Progenitor cell of endocrine pancreas (in vitro differentiated cells): Measurements from ENCODE around the gene ADGRA1. TPM values are rescaled to one million over a fixed set of nuclear protein-coding genes. Genes with fewer than 3 reads are reported as not detected.

Experiments used
- DNase-seq: peaks from one replicate; pipeline ENCODE4 v3.0.0; 2021; ENCODE audit warnings: low spot score; ENCODE audit not compliant: unreplicated experiment
- H3K27ac Mint-ChIP-seq: 2 replicates; pipeline ENCODE4 v1.8.0; 2021; ENCODE audit warnings: mild to moderate bottlenecking, moderate library complexity, mixed read lengths
- H3K27me3 Mint-ChIP-seq: 2 replicates; pipeline ENCODE4 v1.8.0; 2021; ENCODE audit warnings: mixed read lengths
- H3K36me3 Mint-ChIP-seq: 2 replicates; pipeline ENCODE4 v1.8.0; 2022; ENCODE audit warnings: mixed read lengths; ENCODE audit not compliant: insufficient read depth
- H3K4me1 Mint-ChIP-seq: 2 replicates; pipeline ENCODE4 v1.8.0; 2021; ENCODE audit warnings: low read depth, mixed read lengths
- H3K4me3 Mint-ChIP-seq: 2 replicates; pipeline ENCODE4 v1.8.0; 2021; ENCODE audit warnings: low read depth, mild to moderate bottlenecking, moderate library complexity, mixed read lengths
- H3K9me3 Mint-ChIP-seq: 2 replicates; pipeline ENCODE4 v1.8.0; 2021; ENCODE audit warnings: low read depth, mixed read lengths
- total RNA-seq: library from RNA; stranded (reverse); gene quantifications from 2 replicates; pipeline ENCODE4 v1.2.1, GENCODE V29; 2021
- TF ChIP-seq, protein P1 (sequence below): fragments of 200-600 bp; sonication (generic); IDR thresholded peaks from one replicate; pipeline ENCODE4 v1.5.0; 2021; ENCODE audit warnings: antibody characterized with exemption, mild to moderate bottlenecking; ENCODE audit not compliant: unreplicated experiment

ADGRA1 gene
- total RNA-seq, 1 donor from 2014 or later, result 1.2 TPM

DNA sequence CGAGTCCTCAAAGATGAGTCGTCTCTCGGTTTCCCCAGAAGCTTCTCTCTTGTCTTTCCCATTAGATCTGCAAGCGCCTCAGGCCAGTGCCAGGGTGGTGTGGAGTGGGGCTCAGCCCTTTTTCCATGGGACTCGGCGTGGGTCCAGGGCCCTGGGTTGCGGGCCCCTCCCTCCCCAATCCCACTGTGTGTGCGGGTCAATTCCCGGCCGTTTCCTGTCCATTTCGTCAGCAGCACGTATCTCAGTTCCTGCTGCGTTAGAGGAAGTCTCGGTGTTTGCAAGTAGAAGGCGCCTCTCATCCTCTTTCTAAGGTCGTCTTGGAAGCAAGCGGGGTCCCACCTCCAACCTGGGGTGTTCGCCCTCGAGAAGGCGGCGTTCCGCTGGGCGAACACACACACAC, 25.1 kb upstream of the ADGRA1 start:
- Mint-ChIP-seq H3K4me3 (no peak overlapping the region), H3K27me3 (peaks cover 13% of the 10 kb centered on the region), H3K4me1 (no peaks in the 10 kb centered on the region), H3K9me3 (no peaks in the 10 kb centered on the region), H3K36me3 (no peaks in the 10 kb centered on the region), H3K27ac (no peak overlapping the region)
- TF ChIP-seq, protein P1, sequence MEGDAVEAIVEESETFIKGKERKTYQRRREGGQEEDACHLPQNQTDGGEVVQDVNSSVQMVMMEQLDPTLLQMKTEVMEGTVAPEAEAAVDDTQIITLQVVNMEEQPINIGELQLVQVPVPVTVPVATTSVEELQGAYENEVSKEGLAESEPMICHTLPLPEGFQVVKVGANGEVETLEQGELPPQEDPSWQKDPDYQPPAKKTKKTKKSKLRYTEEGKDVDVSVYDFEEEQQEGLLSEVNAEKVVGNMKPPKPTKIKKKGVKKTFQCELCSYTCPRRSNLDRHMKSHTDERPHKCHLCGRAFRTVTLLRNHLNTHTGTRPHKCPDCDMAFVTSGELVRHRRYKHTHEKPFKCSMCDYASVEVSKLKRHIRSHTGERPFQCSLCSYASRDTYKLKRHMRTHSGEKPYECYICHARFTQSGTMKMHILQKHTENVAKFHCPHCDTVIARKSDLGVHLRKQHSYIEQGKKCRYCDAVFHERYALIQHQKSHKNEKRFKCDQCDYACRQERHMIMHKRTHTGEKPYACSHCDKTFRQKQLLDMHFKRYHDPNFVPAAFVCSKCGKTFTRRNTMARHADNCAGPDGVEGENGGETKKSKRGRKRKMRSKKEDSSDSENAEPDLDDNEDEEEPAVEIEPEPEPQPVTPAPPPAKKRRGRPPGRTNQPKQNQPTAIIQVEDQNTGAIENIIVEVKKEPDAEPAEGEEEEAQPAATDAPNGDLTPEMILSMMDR, result no peak
- no peak for DNase-seq

- H3K27ac Mint-ChIP-seq, result no peak overlapping the region
These were observed 20.3 kb upstream of the ADGRA1 start for GRCh38 chr10:133067149-133068105.

GRCh38 chr10:133068111-133069032, 19.4 kb upstream of the ADGRA1 start:
- Mint-ChIP-seq H3K27ac (no peak overlapping the region), H3K4me1 (no peaks in the 10 kb centered on the region), H3K4me3 (no peak overlapping the region), H3K36me3 (no peaks in the 10 kb centered on the region), H3K27me3 (peaks cover 11% of the 10 kb centered on the region), H3K9me3 (no peaks in the 10 kb centered on the region)
- TF ChIP-seq, protein P1, result no peak
- DNase-seq, result no peak

More at GRCh38 chr10:133067149-133068105, 20.3 kb upstream of the ADGRA1 start:
- Mint-ChIP-seq H3K4me1 (no peaks in the 10 kb centered on the region), H3K36me3 (no peaks in the 10 kb centered on the region), H3K9me3 (no peaks in the 10 kb centered on the region), H3K27me3 (peaks cover 11% of the 10 kb centered on the region), H3K4me3 (no peak overlapping the region)
- DNase-seq, result no peak
- TF ChIP-seq, protein P1, result no peak

DNA sequence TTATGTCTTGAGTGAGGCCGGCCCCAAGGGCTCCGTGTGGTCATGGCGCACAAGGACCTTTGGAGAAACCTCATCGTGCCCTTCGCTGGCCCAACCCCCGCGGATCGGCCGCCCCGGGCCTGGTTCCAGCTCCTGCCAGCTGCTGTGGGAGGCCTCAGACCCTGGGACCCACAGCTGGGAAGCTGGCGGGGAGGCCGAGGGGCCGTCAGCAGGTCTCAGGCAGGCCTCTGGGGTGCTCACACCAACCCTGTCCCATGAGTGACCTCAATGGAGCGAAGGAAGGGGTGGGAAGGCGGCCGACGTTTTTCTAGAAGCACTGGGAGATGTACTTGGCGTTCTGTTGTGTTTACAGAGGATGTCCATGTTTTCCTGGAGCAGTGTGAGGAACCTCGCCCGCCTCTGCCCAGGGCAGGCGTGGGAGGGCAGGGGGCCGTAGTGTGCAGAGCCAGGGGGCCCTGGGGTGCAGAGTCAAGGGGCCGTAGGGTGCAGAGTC, 18.6 kb upstream of the ADGRA1 start:
- Mint-ChIP-seq H3K36me3 (no peaks in the 10 kb centered on the region), H3K27me3 (peaks cover 11% of the 10 kb centered on the region), H3K9me3 (no peaks in the 10 kb centered on the region), H3K4me3 (no peak overlapping the region), H3K4me1 (no peaks in the 10 kb centered on the region), H3K27ac (no peak overlapping the region)
- no peak for DNase-seq
- TF ChIP-seq, protein P1, result no peak

DNA sequence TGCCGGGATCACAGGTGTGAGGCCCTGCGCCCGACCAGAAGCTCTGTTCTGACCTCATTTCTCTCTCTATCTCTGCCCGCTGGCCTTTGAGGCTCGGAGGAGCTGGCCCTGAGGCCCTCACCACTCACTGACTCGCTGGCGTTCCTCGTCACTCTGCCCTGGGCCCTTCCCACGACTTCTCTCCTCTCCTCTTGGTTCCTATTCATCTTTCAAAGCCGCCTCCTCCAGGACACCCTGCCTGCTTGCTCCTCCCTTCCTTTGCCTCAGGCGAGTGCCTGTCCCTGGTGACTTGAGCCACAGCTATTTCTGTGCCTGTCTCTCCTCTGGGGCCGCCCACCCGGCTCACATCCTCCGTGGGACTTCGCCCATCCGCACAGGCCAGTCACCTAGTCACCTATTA, 17.3 kb upstream of the ADGRA1 start:
- H3K4me3 Mint-ChIP-seq, result no peak overlapping the region
- no peak for DNase-seq
- H3K36me3 Mint-ChIP-seq, result no peaks in the 10 kb centered on the region
- H3K9me3 Mint-ChIP-seq, result no peaks in the 10 kb centered on the region
- TF ChIP-seq, protein P1, result no peak
- H3K27ac Mint-ChIP-seq, result no peak overlapping the region
- H3K4me1 Mint-ChIP-seq, result no peaks in the 10 kb centered on the region
- H3K27me3 Mint-ChIP-seq, result peaks cover 11% of the 10 kb centered on the region
